Ishikawa (cell line): Measurements from ENCODE around the gene MRPS9.

ENCODE experiments used
- CEBPB ChIP-seq: IDR thresholded peaks from 2 replicates; pipeline ENCODE4 v1.6.1; 2012
- CREB1 ChIP-seq: IDR thresholded peaks from 2 replicates; pipeline ENCODE4 v1.6.1; 2012; ENCODE audit warnings: low read depth
- EGR1 ChIP-seq: IDR thresholded peaks from 2 replicates; pipeline ENCODE4 v1.6.1; 2012
- EP300 ChIP-seq: IDR thresholded peaks from 2 replicates; pipeline ENCODE4 v1.6.1; 2012; ENCODE audit warnings: borderline replicate concordance
- FOXM1 ChIP-seq: IDR thresholded peaks from 2 replicates; pipeline ENCODE4 v1.6.1; 2012; ENCODE audit warnings: low read depth, borderline replicate concordance
- MAX ChIP-seq: IDR thresholded peaks from 2 replicates; pipeline ENCODE4 v1.6.1; 2012
- NFIC ChIP-seq: IDR thresholded peaks from 2 replicates; pipeline ENCODE4 v1.6.1; 2012
- RAD21 ChIP-seq: IDR thresholded peaks from 2 replicates; pipeline ENCODE4 v1.6.1; 2012; ENCODE audit warnings: low read depth
- TAF1 ChIP-seq: IDR thresholded peaks from 2 replicates; pipeline ENCODE4 v1.6.1; 2012; ENCODE audit warnings: low read depth, mild to moderate bottlenecking
- TCF12 ChIP-seq: IDR thresholded peaks from 2 replicates; pipeline ENCODE4 v1.6.1; 2012; ENCODE audit warnings: low read depth
- TEAD4 ChIP-seq: IDR thresholded peaks from 2 replicates; pipeline ENCODE4 v1.6.1; 2012
- USF1 ChIP-seq: IDR thresholded peaks from 2 replicates; pipeline ENCODE4 v1.6.1; 2012
- YY1 ChIP-seq: IDR thresholded peaks from 2 replicates; pipeline ENCODE4 v1.6.1; 2012; ENCODE audit warnings: low read depth
- ZBTB7A ChIP-seq: IDR thresholded peaks from 2 replicates; pipeline ENCODE4 v1.6.1; 2012; ENCODE audit warnings: low read depth
- TF ChIP-seq, protein P1 (sequence below): IDR thresholded peaks from 2 replicates; pipeline ENCODE4 v1.6.1; 2012; ENCODE audit warnings: low read depth, mild to moderate bottlenecking

Gene MRPS9

GRCh38 chr2:105110295-105110829 is 72.5 kb downstream of the MRPS9 start:
- TF ChIP-seq USF1 (no peak), RAD21 (no peak), TEAD4 (no peak), CEBPB (no peak), TCF12 (no peak), EGR1 (no peak), YY1 (no peak), MAX (no peak), ZBTB7A (no peak), EP300 (no peak), FOXM1 (no peak), NFIC (no peak), TAF1 (no peak), CREB1 (no peak)
- TF ChIP-seq, protein P1, sequence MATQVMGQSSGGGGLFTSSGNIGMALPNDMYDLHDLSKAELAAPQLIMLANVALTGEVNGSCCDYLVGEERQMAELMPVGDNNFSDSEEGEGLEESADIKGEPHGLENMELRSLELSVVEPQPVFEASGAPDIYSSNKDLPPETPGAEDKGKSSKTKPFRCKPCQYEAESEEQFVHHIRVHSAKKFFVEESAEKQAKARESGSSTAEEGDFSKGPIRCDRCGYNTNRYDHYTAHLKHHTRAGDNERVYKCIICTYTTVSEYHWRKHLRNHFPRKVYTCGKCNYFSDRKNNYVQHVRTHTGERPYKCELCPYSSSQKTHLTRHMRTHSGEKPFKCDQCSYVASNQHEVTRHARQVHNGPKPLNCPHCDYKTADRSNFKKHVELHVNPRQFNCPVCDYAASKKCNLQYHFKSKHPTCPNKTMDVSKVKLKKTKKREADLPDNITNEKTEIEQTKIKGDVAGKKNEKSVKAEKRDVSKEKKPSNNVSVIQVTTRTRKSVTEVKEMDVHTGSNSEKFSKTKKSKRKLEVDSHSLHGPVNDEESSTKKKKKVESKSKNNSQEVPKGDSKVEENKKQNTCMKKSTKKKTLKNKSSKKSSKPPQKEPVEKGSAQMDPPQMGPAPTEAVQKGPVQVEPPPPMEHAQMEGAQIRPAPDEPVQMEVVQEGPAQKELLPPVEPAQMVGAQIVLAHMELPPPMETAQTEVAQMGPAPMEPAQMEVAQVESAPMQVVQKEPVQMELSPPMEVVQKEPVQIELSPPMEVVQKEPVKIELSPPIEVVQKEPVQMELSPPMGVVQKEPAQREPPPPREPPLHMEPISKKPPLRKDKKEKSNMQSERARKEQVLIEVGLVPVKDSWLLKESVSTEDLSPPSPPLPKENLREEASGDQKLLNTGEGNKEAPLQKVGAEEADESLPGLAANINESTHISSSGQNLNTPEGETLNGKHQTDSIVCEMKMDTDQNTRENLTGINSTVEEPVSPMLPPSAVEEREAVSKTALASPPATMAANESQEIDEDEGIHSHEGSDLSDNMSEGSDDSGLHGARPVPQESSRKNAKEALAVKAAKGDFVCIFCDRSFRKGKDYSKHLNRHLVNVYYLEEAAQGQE, result no peak

GRCh38 chr2:105111365-105112150 is 73.7 kb downstream of the MRPS9 start:
- TF ChIP-seq RAD21 (no peak), TCF12 (no peak), TEAD4 (no peak), FOXM1 (no peak), MAX (no peak), NFIC (no peak), EP300 (no peak), EGR1 (no peak), USF1 (no peak), TAF1 (no peak)

GRCh38 chr2:105112345-105112744 is 74.5 kb downstream of the MRPS9 start:
- no peak for TF ChIP-seq FOXM1
- TF ChIP-seq, protein P1, result no peak
- TF ChIP-seq NFIC, result no peak
- TF ChIP-seq CREB1, result no peak
- no peak for TF ChIP-seq MAX
- TF ChIP-seq RAD21, result no peak
- no peak for TF ChIP-seq ZBTB7A
- no peak for TF ChIP-seq EGR1

- TF ChIP-seq, protein P1, result no peak
- no peak for TF ChIP-seq EP300
- TF ChIP-seq TAF1, result no peak
- no peak for TF ChIP-seq FOXM1
- no peak for TF ChIP-seq CEBPB
- no peak for TF ChIP-seq RAD21
- TF ChIP-seq TEAD4, result no peak
- TF ChIP-seq ZBTB7A, result no peak
- TF ChIP-seq USF1, result no peak
- TF ChIP-seq MAX, result no peak
Observed at GRCh38 chr2:105113616-105114291, 75.9 kb downstream of the MRPS9 start.
